ENCODE data around the gene IFT80.

IFT80 gene

GRCh38 chr3:160213191-160213590 is 185.8 kb downstream of the IFT80 start:
- DNase-seq (ENCODE audit: low read depth in 1 of 2, low spot score in 1 of 2): no peak

- no peak for DNase-seq (ENCODE audit: low read depth in 1 of 2, low spot score in 1 of 2)
Observed at GRCh38 chr3:160210799-160211221, 188.2 kb downstream of the IFT80 start.

GRCh38 chr3:160210341-160210740 is 188.7 kb downstream of the IFT80 start:
- no peak for DNase-seq (ENCODE audit: low read depth in 1 of 2, low spot score in 1 of 2)
